ENCODE data around the gene CCDC24.

DNA sequence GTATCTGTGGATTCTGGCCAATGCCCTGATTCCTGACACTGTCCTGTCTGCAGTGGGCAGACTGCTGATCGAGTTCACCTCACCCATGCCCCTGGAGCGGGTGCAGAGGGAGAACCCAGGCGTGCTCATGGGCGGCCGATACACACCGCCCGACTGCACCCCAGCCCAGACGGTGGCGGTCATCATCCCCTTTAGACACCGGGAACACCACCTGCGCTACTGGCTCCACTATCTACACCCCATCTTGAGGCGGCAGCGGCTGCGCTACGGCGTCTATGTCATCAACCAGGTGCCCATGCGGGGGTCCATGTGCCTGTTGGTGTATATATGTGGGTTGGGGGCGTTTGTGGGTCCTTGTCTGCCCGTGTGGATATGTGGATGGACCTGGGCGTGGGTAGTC lies 9.8 kb upstream of the CCDC24 start:
- TF ChIP-seq CTCF (IDR thresholded peaks at IDR 0.05) (no peak), POLR2A (IDR thresholded peaks at IDR 0.05) (no peak)
